Astrocyte of the spinal cord (primary cell): ENCODE results near the gene HORMAD1.
A peak's percentile ranks its signal among the peaks of the same experiment; 100 is the strongest.
"Not testable (repeated sequence)": the region's sequence is repeated elsewhere in the genome, so short reads cannot be mapped to it uniquely, and the experiment has no call there.

ENCODE experiments used
- DNase-seq: peaks from one replicate; pipeline ENCODE4 v3.0.0; 2011; ENCODE audit warnings: low read depth, low spot score
- H3K4me3 ChIP-seq: 2 replicates; pipeline ENCODE4 v1.5.1; 2011; ENCODE audit warnings: low read depth, mild to moderate bottlenecking, low read length, moderate library complexity
- in situ Hi-C: cut with HindIII; loops from 2 replicates; pipeline ENCODE4 v1.10.0; 2017; ENCODE audit warnings: low sequenced_read_pairs
- TF ChIP-seq, protein P1 (sequence below): IDR thresholded peaks from 2 replicates; pipeline ENCODE4 v1.5.1; 2012; ENCODE audit warnings: low read depth, mild to moderate bottlenecking, low read length, inconsistent platforms

The HORMAD1 gene

DNA sequence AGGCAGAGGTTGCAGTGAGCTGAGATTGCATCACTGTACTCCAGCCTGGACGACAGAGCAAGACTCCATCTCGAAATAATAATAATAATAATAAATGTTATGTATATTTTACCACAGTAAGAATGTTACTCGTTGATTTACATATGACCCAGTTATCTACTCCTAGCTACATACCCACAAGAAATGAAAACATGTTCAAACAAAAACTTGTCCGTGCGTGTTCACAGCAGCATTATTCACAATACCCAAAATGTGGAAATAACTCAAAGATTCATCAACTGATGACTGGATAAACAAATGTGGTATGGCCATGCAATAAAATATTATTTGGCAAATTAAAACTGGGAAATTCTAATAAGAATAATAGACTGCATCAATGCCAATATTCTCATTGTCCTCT, 59.5 kb downstream of the HORMAD1 start:
- TF ChIP-seq, protein P1, sequence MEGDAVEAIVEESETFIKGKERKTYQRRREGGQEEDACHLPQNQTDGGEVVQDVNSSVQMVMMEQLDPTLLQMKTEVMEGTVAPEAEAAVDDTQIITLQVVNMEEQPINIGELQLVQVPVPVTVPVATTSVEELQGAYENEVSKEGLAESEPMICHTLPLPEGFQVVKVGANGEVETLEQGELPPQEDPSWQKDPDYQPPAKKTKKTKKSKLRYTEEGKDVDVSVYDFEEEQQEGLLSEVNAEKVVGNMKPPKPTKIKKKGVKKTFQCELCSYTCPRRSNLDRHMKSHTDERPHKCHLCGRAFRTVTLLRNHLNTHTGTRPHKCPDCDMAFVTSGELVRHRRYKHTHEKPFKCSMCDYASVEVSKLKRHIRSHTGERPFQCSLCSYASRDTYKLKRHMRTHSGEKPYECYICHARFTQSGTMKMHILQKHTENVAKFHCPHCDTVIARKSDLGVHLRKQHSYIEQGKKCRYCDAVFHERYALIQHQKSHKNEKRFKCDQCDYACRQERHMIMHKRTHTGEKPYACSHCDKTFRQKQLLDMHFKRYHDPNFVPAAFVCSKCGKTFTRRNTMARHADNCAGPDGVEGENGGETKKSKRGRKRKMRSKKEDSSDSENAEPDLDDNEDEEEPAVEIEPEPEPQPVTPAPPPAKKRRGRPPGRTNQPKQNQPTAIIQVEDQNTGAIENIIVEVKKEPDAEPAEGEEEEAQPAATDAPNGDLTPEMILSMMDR: no peak
- H3K4me3 ChIP-seq: no peak overlapping the region
- DNase-seq: no peak
- in situ Hi-C loops: no loop called here

DNA sequence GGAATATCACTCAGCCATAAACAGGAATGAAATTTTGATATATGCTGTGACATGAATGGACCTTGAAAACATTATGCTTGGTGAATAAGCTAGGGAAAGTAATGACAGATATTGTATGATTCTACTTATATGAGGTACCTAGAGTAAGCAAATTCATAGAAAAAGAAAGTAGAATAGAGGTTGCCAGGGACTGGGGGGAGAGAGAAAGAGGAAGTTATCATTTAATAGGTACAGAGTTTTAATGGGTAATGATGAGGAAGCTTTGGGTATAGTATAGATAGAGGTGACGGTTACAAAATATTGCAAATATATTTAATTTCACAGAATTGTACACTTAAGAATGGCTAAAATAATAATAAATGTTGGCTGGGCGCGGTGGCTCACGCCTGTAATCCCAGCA, 60.1 kb downstream of the HORMAD1 start:
- no peak overlapping the region for H3K4me3 ChIP-seq
- in situ Hi-C loops: no loop called here
- no peak for DNase-seq
- TF ChIP-seq, protein P1: no peak

DNA sequence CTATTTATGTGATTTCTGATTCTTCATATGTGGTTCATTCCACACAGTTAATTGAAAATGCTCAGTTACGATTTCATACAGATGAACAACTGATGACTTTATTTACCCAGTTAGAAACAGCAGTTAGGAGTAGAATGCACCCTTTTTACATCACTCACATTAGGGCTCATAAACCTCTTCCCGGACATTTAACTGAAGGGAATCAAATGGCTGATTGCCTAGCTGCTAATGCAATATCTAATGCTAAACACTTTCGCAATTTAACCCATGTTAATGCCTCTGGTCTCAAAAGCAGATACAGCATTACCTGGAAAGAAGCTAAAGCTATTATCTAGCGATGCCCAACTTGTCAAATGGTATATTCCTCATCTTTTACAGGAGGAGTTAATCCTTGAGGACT, 63.6 kb downstream of the HORMAD1 start:
- DNase-seq, H3K4me3 ChIP-seq, in situ Hi-C loops: not testable (repeated sequence)

DNA sequence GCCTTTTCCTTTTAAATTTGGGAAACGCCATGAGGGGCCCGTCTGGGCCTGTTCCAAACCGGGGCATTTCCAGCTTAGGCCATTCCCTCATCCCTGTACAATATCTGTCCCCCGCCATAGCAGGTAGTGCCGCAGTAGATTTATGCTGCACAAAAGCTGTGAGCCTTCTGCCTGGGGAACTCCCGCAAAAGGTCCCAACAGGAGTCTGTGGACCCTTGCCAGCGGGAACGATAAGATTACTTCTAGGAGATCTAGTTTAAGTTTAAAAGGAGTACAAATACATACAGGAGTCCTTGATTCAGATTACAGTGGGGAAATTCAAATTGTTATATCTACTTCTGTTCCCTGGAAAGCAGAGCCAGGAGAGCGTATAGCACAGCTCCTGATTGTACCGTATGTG, 66.1 kb downstream of the HORMAD1 start:
- H3K4me3 ChIP-seq, DNase-seq, in situ Hi-C loops: not testable (repeated sequence)

DNA sequence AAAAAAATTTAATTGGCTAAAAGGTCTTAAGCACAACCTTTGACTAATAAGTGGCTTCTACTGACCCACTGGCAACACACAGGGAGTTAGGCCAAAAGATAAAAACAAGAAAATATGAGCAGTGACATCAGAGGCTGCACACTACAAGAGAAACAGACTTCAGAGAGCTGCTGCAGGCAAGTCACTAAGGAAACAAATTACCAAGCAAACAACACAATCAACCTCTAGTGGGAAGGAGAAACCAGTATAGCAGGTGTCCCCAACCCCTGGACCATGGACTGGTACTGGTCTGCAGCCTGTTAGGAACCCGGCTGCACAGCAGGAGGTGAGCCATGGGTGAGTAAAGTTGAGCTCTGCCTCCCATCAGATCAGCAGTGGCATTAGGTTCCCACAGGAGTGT, 70.5 kb downstream of the HORMAD1 start:
- TF ChIP-seq, protein P1: no peak
- no peak overlapping the region for H3K4me3 ChIP-seq
- peak; percentile 8 for DNase-seq
- in situ Hi-C loops: no loop called here

DNA sequence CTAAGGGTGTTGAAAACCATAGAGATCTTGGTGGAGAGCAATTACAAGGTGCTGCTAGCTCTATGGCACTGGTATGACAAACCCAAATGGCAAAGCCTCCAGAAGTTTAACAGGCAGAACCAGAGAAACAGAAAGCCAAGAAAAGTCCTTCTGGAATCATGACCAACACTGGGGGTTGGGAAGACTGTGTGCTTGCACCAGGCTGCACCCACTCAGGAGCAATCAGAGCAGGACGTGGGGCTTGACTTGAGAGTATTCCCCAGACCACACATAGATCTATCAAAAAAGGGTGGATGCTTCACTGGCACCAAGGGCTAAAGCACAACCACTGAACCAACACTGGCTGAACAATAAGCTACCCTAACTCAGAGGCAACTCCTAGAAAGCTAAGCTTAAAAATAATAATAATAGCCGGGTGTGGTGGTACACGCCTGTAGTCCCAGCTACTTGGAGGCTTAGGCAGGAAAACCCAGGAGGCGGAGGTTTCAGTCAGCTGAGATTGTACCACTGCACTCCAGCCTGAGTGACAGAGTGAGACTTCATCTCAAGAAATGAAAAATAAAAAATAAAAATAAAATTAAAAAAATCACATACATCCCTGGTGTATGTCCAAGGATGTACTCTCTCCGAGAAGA, 71.1 kb downstream of the HORMAD1 start:
- in situ Hi-C loops: no loop called here
- TF ChIP-seq, protein P1: no peak
- DNase-seq: no peak
- no peak overlapping the region for H3K4me3 ChIP-seq
